Measurements from ENCODE around the gene WBP2.

GRCh38 chr17:75881678-75882454, 26.7 kb upstream of the WBP2 start:
- TF ChIP-seq TBP (IDR thresholded peaks at IDR 0.05; ENCODE audit: low read depth, low read length) (no peak), POLR2A (IDR thresholded peaks at IDR 0.05; ENCODE audit: control extremely low read depth in 1 of 2, low read depth in 2 of 2, low read length in 2 of 2) (no peak), CTCF (IDR thresholded peaks at IDR 0.05; ENCODE audit: control extremely low read depth in 1 of 3, insufficient read depth in 1 of 3, low read depth in 1 of 3, low read length in 3 of 3) (no peak), SP1 (IDR thresholded peaks at IDR 0.05; ENCODE audit: low read depth, low read length) (no peak), SRF (IDR thresholded peaks at IDR 0.05; ENCODE audit: low read depth, low read length) (no peak), NRF1 (IDR thresholded peaks at IDR 0.05; ENCODE audit: low read depth, low read length) (no peak)
